Stomach (tissue), 9 donors: ENCODE results near the gene KIF21B. TPM values are rescaled to one million over a fixed set of nuclear protein-coding genes. Genes with fewer than 3 reads are reported as not detected.

Experiments
- DNase-seq, 2 donors: peaks; one replicate each; pipeline versions ENCODE4 v3.0.0 to v3.0.0-alpha.2; 2013 to 2019
- H3K27ac ChIP-seq, 5 donors: fragments of 200-600 bp in 4 of 5; sonication (generic) in 4 of 5; one replicate each; pipeline ENCODE4 v1.5.1; 2013 to 2019; ENCODE audit warnings: mild to moderate bottlenecking in 1 of 5, moderate library complexity in 1 of 5
- H3K27me3 ChIP-seq, 3 donors: fragments of 200-600 bp; sonication (generic); one replicate each; pipeline ENCODE4 v1.5.1; 2017 to 2019; ENCODE audit warnings: mixed run types in 1 of 3
- H3K36me3 ChIP-seq, 4 donors: fragments of 200-600 bp; sonication (generic); 1 replicate in 3 of 4; 2 replicates in 1 of 4; pipeline ENCODE4 v1.5.1; 2016 to 2019
- H3K4me1 ChIP-seq, 4 donors: fragments of 200-600 bp; sonication (generic); one replicate each; pipeline ENCODE4 v1.5.1; 2016 to 2019
- H3K4me3 ChIP-seq, 4 donors: fragments of 200-600 bp; sonication (generic) in 3 of 4; one replicate each; pipeline ENCODE4 v1.5.1; 2016 to 2019; ENCODE audit warnings: mild to moderate bottlenecking in 1 of 4
- H3K9me3 ChIP-seq, 4 donors: fragments of 200-600 bp; sonication (generic); one replicate each; pipeline ENCODE4 v1.5.1; 2016 to 2019
- CTCF ChIP-seq, 7 experiments: fragments of 450-650 bp in 4 of 7; fragments of 200-600 bp in 3 of 7; sonication (generic) in 3 of 7; IDR thresholded peaks; one replicate each; pipeline ENCODE4 v1.5.1; 2016 to 2019; ENCODE audit warnings: antibody characterized with exemption in 7 of 7, control low read depth in 2 of 7, mild to moderate bottlenecking in 1 of 7
- EP300 ChIP-seq: sonication (generic); formaldehyde crosslinking; IDR thresholded peaks from one replicate; pipeline ENCODE4 v1.6.1; 2017; ENCODE audit warnings: antibody characterized with exemption
- POLR2A ChIP-seq, 4 donors: fragments of 450-650 bp; IDR thresholded peaks; one replicate each; pipeline ENCODE4 v1.6.1; 2016; ENCODE audit warnings: antibody characterized with exemption in 4 of 4, control low read depth in 2 of 4, mild to moderate bottlenecking in 1 of 4, moderate library complexity in 1 of 4
- POLR2AphosphoS5 ChIP-seq, 3 donors: sonication (generic); formaldehyde crosslinking; IDR thresholded peaks; one replicate each; pipeline ENCODE4 v1.6.1; 2016; ENCODE audit warnings: antibody characterized with exemption in 3 of 3
- whole genome bisulfite sequencing, 5 donors: extraction: QIAGEN DNeasy Blood & Tissue Kit in 3 of 5; methylation state at CpG; one replicate each; pipeline versions ENCODE4 v1.1.5 to v1.1.7; 2013 to 2018; 5-methylcytosine and 5-hydroxymethylcytosine counted together
- intact Hi-C: fragments of 100-400 bp; cut with DNase I; formaldehyde crosslinking; loops from one replicate; pipeline ENCODE4 v1.15.1; 2023; ENCODE audit warnings: low total_unique reads
- polyA plus RNA-seq, 3 donors: library from polyadenylated mRNA; stranded (reverse); fragments of 200-250 nt; gene quantifications; one replicate each; pipeline ENCODE4 v1.2.3, GENCODE V29; 2013
- total RNA-seq, 5 donors: library from RNA; depleted of rRNA; stranded (reverse); fragments of >200 nt; gene quantifications; one replicate each; pipeline versions ENCODE4 v1.1.0 to v1.2.3, GENCODE V29; 2014 to 2016
- donor health status: healthy with polysubstance abuse.
- donor health status: Bipolar disorder and iron deficiency.
- donor health status: healthy.

The KIF21B gene
- total and polyA plus RNA-seq, 8 donors = 0.30 to 8.8 (median 2.4) TPM

- peaks cover 0 to 9% (median 0%) of the 10 kb centered on the region in 3 donors for H3K27me3 ChIP-seq
- no peak overlapping the region for H3K4me3 ChIP-seq
- H3K36me3 ChIP-seq = no peaks in the 10 kb centered on the region
- intact Hi-C loops = no loop called here
- WGBS, 5 donors = 91 to 97% (median 94%) methylated on average over 11 of the region's 11 CpGs
- TF ChIP-seq POLR2AphosphoS5 (IDR thresholded peaks at IDR 0.05) = no peak
- no peak for TF ChIP-seq EP300
- TF ChIP-seq CTCF (IDR thresholded peaks at IDR 0.05) = no peak
- no peak for TF ChIP-seq POLR2A (IDR thresholded peaks at IDR 0.05)
- H3K4me1 ChIP-seq = no peaks in the 10 kb centered on the region
- DNase-seq = no peak
- H3K27ac ChIP-seq = no peak overlapping the region
- no peaks in the 10 kb centered on the region for H3K9me3 ChIP-seq
Measured at GRCh38 chr1:200958597-200958996, 64.9 kb downstream of the KIF21B start.

GRCh38 chr1:200954434-200954833, 69.1 kb downstream of the KIF21B start:
- H3K27ac ChIP-seq = no peak overlapping the region
- DNase-seq = no peak
- no peaks in the 10 kb centered on the region for H3K27me3 ChIP-seq
- intact Hi-C loops = no loop called here
- H3K4me3 ChIP-seq = no peak overlapping the region
- H3K4me1 ChIP-seq = no peaks in the 10 kb centered on the region
- WGBS, 5 donors = 58 to 74% (median 61%) methylated on average over 3 of the region's 3 CpGs
- H3K36me3 ChIP-seq = no peaks in the 10 kb centered on the region
- H3K9me3 ChIP-seq = no peaks in the 10 kb centered on the region
- TF ChIP-seq EP300 = no peak
- TF ChIP-seq POLR2A (IDR thresholded peaks at IDR 0.05) = no peak
- no peak for TF ChIP-seq POLR2AphosphoS5 (IDR thresholded peaks at IDR 0.05)
- TF ChIP-seq CTCF (IDR thresholded peaks at IDR 0.05) = no peak

- Histone ChIP-seq H3K4me1 (no peaks in the 10 kb centered on the region), H3K27ac (no peak overlapping the region), H3K36me3 (no peaks in the 10 kb centered on the region), H3K9me3 (peaks cover 0 to 19% (median 11%) of the 10 kb centered on the region in 4 donors), H3K4me3 (no peak overlapping the region), H3K27me3 (no peaks in the 10 kb centered on the region)
- no peak for DNase-seq
- intact Hi-C loops = no loop called here
- 72 to 94% (median 86%) methylated on average over 2 of the region's 2 CpGs for WGBS, 5 donors
- TF ChIP-seq EP300 (no peak), CTCF (IDR thresholded peaks at IDR 0.05) (no peak), POLR2A (IDR thresholded peaks at IDR 0.05) (no peak), POLR2AphosphoS5 (IDR thresholded peaks at IDR 0.05) (no peak)
Measured at GRCh38 chr1:200951016-200951415, 72.5 kb downstream of the KIF21B start.

- no peak for DNase-seq
- H3K27me3 ChIP-seq = no peaks in the 10 kb centered on the region
- H3K9me3 ChIP-seq = peaks cover 0 to 19% (median 11%) of the 10 kb centered on the region in 4 donors
- H3K4me3 ChIP-seq = no peak overlapping the region
- H3K36me3 ChIP-seq = no peaks in the 10 kb centered on the region
- no peak for TF ChIP-seq POLR2AphosphoS5 (IDR thresholded peaks at IDR 0.05)
- TF ChIP-seq POLR2A (IDR thresholded peaks at IDR 0.05) = no peak
- TF ChIP-seq EP300 = no peak
- no peak for TF ChIP-seq CTCF (IDR thresholded peaks at IDR 0.05)
- no peaks in the 10 kb centered on the region for H3K4me1 ChIP-seq
- 92 to 99% (median 94%) methylated on average over 8 of the region's 8 CpGs; no CpG with 5 or more reads in 1 of the 5 donors for WGBS, 5 donors
- H3K27ac ChIP-seq = no peak overlapping the region
- intact Hi-C loops = no loop called here
Measured at GRCh38 chr1:200949626-200950025, 73.9 kb downstream of the KIF21B start.
